NK-92 treated with Interleukin-12 subunit alpha and Interleukin-12 subunit beta, amount 100 ng/mL, for 24 hours (cell line): Measurements from ENCODE around the gene PPDPF.

Experiments
- DNase-seq: peaks from one replicate; lab custom pipeline; 2025; lab: John Stamatoyannopoulos, UW

PPDPF gene

DNA sequence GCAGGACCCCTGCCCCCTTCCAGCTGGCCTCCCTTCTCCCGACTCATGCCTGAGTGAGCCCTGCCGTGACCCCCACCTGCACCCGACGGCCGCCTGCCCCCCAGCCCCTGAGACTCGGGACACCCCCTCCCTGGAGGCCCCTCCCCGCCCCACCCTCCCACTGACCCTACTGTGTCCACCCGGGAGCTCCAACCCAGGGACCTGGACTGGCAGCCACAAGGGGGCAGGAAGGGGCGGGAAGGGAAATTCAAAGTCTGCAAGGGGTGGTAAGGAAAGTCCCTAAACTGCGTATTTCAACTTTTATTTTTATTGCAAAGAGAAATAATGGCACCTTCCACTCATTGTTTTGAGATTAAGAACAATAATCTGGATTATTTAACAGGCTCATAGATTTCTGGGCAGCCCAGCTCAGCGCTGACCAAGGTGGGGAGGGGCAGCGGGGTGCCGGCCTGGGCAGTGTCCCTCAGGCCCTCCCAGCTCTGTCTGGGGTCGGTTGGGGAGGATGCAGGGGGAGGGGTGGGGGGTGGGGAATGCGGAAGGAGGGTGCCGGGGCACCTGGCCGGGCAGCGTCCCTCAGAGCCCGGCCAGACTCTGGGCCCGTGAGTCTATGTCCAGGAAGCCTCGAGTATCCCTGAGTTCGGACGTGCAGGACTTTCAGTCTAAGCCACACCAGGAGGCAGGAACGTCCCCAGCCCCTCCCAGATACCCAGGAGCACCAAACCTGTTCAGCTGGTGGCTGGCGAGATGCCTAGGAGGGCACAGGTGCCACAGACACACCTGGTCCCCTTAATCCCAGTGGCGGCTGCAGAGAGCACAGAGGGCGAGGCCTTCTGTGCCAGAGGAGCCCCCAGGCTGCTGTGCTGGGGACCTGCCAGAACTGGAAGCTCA, 17.9 kb downstream of the PPDPF start:
- DNase-seq: no peak

DNA sequence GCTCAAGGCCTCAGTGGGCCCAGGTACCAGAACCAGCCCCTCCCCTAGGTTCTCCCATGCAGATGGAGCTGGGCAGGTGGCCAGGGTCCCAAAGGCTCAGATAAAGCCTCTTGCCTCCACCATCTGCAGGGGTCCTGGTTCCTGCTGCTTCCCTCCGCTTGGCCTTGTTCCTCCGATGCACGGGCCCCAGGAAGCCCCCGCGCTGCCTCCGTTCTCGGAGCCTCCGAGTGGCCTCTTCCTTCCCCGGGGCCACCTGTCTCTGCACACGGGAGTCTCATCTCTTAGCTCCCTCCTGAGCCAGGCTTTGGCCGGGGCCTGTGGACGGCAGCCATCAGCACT, 18.5 kb downstream of the PPDPF start:
- no peak for DNase-seq

DNA sequence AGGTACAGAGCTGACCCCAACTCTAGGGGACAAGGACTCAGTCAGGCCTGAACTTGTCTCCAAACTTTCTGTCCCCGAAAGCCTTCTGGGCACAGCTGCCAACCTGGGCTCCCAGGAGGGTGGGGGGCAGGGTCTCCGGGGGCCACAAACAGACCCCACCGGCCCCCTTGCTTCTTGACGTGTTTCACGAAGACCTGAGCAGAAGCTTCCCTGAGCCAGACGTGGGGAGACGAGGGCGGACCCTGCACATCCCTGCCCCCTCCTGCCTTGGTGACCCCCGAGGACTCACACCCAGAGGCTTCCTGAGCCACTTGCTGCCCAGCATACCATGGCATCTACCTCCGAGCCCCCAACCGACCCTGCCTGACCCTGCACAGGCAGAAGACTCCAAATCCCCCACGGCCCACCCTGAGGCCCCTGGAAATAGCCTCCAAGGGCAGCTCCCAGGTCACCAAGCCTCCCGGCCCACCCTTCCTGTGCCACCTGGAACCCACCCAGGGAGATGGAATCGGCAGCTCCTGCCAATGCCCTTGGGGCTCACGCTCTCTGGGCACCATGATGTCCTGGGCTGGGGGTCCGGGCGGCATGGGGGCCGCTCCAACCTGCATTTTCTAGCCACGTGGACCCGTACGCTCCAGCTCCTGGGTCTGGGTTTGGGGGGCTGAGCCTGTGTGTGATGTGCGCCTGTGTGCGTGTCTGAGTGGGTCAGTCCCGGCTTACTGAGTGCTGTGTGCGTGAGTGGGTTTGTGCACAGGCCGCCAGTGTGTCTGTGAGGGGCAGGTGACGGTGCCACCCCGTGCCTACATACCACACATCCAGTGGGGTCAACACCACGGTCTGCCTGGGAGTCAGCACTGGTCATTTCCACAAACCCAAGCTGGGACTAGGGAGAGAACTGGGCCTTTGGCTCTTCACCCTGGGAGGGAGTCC, 19.1 kb downstream of the PPDPF start:
- no peak for DNase-seq

GRCh38 chr20:63540417-63541186, 20.0 kb downstream of the PPDPF start:
- no peak for DNase-seq

DNA sequence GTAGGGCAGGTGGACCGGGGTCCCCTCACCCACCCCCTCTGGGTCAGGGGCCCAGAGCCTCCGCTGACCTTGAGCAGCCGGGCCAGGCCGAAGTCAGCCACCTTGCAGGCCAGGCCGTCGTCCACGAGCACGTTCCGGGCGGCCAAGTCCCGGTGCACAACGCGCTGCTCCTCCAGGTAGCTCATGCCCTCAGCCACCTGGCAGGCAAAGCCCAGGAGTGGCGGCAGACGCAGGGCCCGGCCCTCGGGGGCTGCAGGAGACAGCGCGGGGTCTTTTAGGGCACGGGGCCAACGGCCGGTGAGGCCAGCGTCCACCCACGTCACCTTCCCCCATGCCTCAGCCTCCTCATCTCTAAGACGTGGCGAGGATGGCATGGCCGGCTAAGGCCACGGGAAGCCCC, 20.8 kb downstream of the PPDPF start:
- DNase-seq: no peak

- no peak for DNase-seq
Measured at GRCh38 chr20:63542031-63542559, 21.5 kb downstream of the PPDPF start.

- no peak for DNase-seq
Measured at GRCh38 chr20:63542696-63543095, 22.1 kb downstream of the PPDPF start.

DNA sequence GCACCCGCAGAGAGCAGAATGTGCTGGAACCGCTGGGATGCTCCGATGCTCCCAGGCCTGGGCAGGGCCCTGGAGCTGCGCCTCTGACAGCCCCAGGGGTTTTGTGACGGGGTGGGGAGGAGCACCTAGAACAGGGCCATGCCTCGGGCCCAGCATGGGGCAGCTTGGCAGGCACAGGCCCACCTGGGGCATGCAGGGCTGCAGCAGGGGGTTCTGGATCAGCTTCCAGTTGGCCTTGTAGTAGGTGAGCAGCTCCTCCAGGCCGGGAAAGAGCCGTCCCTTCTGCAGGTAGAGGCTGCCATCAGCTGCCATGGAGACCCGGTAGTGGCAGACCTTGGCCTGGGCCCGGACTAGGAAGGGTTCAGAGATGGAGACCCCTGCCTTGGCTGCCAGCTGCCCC, 22.6 kb downstream of the PPDPF start:
- DNase-seq: no peak

DNA sequence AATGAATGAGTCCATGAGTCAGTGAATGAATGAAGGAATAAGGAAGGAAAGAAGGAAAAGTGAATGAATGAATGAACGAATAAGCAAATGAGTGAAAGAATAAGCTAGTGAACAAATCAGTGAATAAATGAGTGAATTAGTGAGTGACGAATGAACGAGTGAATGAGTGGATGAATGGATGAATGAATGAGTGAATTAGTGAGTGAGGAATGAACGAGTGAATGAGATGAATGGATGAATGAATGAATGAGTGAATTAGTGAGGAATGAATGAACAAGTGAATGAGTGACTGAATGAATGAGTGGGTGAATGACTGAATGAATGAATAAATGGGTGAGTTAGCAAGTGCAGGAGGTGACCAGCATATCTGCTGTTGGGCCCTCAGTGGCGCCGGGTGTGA, 23.2 kb downstream of the PPDPF start:
- DNase-seq: no peak

DNA sequence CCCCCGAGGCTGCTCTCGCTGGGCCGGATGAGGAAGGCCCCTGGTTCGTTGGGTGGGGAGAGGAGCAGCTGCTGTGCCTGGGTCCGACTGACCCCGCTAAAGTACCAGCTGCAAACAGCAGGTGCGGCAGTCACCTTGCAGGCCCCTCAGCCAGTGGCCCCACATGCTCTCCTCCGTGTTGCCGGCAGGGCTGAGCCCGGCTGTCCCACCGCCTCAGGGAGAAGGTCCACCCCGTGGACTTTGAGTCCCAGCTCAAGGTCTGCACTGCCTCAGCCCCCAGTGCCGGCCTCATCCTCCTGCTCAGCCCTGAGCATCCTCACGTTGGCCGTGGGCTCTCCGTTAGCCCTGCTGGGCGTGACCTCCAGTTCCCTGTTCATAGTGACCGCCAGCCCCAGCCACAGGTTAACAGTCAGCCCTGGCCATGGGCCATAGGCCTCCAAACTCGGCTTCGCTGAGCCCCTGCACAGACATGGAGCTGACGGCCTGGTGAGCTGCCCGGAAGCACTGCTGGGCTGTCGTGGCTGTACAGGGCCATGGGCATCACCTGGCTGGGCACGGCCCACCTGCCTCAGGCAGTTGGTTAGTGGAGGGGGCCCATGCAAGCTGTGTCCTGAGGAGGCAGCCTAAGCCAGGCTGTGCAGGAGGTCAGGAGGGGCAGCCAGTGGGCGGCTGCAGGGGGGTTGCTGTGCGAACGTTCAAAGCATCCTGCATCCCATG, 23.8 kb downstream of the PPDPF start:
- DNase-seq: no peak

DNA sequence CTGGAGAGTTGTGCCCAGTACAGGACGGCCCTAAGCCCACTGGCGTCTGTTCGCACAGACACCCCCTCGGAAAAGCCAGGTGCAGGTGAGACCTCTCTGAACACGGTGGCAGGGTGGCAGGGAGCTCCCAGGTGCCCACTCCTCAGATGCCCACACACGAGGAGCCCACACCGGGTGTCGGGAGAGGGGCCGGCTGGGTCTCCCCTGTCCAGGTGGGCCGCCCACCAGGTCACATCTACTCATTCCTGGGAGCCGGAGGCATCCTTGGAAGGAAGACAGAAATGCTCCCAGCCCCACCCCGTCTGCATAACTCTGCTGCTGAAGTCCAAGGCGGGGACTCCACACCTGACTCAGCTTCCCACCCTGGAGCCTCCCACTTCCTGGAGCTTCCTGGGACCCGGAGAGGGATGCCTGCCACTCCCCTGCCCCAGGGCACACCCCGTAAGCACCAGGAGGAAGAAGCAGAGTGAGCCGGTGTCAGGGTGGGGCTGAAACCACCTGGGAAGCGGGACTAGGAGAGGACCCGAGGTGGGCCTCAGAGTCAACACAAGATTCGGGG, 24.5 kb downstream of the PPDPF start:
- DNase-seq: no peak

GRCh38 chr20:63545814-63546213, 25.2 kb downstream of the PPDPF start:
- DNase-seq: no peak

- no peak for DNase-seq
Measured at GRCh38 chr20:63546256-63546955, 25.8 kb downstream of the PPDPF start.

GRCh38 chr20:63546956-63547724, 26.6 kb downstream of the PPDPF start:
- no peak for DNase-seq

- DNase-seq: no peak
Measured at GRCh38 chr20:63547725-63548480, 27.3 kb downstream of the PPDPF start, which contains the start of gene SRMS. Gene SRMS, minus strand, starts transcription at chr20:63547749. Its CDS starts 286 bp downstream, at chr20:63547463.

- DNase-seq: no peak
Measured at GRCh38 chr20:63548542-63548941, 28.0 kb downstream of the PPDPF start.

DNA sequence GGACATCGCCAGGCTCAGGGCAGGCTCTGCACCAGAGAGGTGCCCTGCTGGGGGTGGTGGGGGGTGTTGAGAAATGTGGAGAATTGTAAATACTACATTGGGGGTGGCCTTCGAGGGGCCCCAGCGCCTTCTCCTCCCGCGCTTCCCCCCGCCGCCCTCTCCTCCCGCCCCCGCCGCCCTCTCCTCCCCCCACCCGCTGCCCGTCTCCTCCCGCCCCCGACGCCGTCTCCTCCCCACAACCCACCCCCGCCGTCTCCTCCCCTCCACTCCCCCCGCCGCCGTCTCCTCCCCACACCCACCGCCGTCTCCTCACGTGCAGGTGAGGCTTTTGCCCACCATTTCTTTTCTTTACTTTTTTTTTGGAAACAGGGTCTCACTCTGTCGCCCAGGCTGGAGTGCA, 28.5 kb downstream of the PPDPF start:
- DNase-seq: no peak

DNA sequence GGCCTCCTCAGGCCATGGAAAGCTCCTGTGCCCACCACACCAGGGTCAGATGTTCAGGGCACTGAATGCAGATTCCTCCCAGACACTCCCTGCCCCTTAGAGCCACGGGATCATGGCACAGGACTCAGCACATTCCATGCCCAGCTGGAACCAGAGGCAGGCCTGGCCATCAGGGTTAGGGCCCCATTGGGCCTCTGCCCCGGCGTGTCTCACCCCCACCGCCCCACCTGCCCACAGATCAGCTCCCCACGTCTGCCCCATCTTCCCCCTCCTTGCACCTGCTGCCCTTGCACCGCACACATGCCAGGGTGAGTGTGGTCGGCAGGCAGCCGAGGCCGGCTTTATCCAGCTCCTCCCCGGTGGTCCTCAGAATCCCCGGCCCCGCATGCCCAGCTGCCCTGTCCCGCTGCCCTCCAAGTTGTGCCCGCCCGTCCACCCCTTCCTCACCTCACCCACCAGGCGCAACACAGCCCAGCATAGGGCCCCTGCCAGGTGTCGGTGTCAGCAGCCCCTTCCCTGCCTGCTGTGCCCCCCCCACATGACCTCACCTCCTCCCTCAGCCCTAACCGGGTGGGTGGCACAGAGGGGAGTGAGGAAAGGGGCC, 29.2 kb downstream of the PPDPF start:
- no peak for DNase-seq
